ENCODE results near the gene CBX1.
"Not testable (repeated sequence)": the region's sequence is repeated elsewhere in the genome, so short reads cannot be mapped to it uniquely, and the experiment has no call there.

CBX1 gene

DNA sequence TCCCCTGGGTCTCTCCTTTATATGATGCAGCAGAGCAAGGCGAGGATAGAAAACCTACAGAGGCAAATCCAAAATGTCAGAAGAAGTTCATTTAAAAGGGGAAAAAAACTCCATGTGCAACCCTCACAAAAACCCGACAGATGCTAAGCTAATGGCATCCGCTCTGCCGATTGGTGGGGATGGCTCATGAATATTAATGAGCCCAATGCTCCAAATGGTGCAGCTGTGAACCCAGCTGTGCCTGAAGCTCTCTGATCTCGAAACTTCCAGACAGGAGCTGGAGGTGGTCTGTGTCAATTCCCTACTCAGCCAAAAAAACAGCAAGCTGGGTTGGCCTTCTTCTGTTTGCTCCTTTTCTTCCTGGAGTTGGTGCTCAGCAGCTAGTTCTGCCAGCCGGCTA is 21.8 kb upstream of the CBX1 start:
- DNase-seq = peak; percentile 83

GRCh38 chr17:48122665-48123045 is 21.4 kb upstream of the CBX1 start:
- peak; percentile 14 for DNase-seq

DNA sequence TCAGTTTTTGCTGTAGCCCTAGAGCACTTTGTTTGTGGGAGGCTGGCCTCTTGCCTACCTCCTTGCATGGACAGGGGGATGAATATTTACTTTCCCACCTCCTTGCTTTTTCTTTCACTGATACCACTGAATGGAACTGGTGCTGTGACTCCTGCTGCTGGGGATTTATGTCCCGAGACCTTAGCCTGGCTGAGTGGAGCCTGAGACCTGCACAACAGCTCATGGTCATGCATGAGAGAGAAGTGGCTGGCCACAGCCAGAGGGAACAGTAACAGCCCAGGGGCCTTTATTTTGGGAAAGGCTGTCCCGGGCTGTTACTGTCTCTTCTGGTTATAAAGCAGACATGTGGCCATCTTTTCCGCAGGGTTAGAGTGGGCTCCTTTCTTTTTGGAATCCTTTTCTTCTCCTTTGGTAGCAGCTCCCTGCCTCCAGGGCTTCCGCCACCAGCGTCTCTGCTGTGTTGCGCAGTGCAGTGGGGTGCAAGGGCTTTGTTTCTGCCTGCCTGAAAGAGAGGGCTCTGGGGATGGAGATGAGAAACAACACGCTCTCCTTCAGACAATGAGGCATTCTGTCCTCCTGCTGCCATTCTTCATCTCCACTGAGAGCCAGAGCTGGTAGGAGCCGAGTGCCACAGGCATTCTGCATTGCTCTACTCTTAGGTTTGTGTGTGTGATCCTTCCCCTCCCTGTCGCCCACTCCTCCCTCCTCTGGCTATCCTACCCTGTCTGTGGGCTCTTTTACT is 20.8 kb upstream of the CBX1 start:
- DNase-seq = no peak

- no peak for DNase-seq
Observed at GRCh38 chr17:48113201-48113676, 12.0 kb upstream of the CBX1 start.

DNA sequence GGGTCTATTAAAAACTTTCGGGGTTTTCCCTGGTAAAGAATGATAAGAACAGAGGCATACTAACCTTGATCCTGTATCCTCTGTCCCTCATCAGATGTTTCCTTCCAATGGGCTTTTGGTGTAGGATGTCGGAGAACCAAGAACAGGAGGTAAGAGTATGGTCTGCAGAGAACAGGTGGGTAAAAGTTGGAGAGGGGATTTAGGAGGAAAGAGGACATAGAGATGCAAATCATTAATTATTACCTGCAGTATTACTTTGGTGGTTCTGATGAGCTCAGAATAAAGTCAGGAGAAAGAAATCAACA is 10.6 kb upstream of the CBX1 start:
- no peak for DNase-seq

- no peak for DNase-seq
Observed at GRCh38 chr17:48110761-48111160, 9.5 kb upstream of the CBX1 start.

DNA sequence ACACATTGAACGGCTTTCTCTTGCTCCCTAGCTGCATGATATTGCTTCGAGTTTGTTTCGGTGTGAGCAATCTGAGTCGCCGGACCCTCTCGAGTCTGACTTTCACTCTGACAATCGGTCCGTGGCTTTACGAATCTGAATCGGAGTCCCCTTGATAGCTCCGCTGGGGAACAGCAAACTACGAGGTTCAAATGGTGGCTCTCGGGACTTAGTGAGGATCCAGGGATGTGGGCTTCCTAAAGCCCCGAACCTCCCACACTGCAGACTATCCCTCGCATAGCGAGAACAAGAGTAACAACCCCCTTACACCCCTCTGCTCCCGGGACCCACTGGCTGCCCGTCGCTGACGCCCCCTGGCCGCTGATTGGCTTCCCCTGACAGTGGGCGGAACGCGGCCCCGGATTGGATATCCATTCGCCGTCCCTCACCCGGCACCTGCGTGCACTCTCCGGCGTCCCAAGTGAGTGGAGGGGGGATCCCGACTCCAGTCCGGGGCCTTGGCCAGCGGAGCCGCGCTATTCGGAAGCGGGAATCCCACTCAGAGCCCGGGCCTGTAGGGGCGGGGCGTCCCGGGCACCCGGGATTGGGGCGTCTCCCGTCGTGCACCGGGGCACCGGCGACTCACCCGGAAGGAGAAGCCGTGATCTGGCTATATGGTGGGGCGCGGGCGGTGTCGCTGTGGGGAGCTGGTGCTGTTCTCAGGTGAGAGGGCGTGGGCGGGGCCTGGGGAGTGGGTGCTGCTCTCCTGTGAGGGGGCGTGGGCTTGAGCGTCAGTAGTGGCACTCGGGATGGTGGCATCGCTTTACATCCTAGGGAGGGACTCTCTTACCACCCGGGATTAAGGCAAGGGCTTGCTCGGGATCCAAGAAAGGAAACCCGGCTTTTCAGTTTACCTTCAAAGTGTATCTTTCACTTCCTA is 6.1 kb upstream of the CBX1 start, which contains the start of gene SNX11:
SNX11 (plus strand) TSS at position 630 of the 919 bp plus-strand sequence. CDS start 4,278 bp downstream, outside the sequence.
- DNase-seq = peak; percentile 90

DNA sequence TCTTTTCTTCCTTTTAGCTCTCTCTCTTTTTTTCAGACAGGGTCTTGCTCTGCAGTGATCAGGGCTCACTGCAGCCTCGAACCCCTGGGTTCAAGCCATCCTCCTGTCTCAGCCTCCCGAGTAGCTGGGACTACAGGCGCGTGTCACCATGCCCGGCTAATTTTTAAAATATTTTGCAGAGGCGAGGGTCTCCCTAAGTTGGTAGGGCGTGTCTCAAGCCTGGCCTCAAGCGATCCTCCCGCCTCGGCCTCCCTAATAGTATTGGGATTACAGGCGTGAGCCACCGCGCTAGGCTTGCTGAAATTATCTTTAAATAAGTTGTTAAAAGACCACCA is 5.5 kb upstream of the CBX1 start:
- DNase-seq = no peak

DNA sequence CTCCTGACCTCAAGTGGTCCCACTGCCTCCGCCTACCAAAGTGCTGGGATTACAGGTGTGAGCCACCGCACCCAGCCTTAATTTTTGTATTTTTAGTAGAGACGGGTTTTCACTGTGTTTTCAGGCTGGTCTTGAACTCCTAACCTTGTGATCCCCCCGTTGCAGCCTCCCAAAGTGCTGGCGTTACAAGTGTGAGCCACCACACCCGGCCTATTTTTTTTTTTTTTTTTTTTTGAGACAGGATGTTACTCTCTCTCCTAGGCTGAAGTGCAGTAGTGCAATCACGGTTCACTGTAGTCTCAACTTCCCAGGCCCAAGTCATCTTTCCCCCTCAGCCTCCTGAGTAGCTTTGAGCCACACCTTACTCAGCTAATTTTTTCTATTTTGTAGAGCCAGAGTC is 3.2 kb upstream of the CBX1 start:
- no peak for DNase-seq

DNA sequence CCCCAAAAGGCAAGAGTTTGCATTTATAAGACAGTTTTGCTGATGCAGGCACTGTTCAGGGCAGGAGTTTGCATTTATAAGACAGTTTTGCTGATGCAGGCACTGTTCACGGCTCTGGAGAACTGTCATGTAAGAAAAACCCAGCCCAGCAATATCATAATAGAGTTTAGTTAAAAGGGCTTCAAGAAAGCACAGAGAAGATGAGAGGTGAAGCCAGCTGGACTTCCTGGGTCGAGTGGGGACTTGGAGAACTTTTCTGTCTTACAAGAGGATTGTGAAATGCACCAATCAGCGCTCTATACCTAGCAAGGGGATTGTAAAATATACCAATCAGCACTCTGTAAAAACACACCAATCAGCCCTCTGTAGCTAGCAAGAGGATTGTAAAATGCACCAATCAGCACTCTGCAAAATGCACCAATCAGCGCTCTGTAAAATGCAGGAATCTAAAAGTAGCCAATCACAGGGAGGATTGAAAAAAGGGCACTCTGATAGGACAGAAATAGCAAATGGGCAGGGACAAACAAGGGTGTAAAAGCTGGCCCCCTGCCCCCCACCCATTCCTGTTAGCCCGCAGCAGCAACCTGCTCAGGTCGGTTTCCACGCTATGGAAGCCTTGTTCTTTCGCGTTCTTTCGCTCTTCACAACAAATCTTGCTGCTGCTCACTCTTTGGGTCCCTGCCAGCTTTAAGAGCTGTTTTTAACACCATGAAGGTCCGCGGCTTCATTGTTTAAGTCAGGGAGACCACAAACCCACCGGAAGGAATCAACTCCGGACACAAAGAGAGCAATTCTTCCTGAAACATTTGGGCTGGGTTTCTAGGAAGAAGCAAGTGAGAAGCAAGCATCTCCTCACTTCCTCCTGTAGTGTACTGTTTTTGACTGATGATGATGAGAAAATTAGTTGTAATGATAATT is 1.8 kb upstream of the CBX1 start:
- no peak for DNase-seq

GRCh38 chr17:48102043-48102750 is 919 bp upstream of the CBX1 start:
- no peak for DNase-seq

- DNase-seq = peak; percentile 70
Observed at GRCh38 chr17:48100591-48101011, 677 bp downstream of the CBX1 start.

DNA sequence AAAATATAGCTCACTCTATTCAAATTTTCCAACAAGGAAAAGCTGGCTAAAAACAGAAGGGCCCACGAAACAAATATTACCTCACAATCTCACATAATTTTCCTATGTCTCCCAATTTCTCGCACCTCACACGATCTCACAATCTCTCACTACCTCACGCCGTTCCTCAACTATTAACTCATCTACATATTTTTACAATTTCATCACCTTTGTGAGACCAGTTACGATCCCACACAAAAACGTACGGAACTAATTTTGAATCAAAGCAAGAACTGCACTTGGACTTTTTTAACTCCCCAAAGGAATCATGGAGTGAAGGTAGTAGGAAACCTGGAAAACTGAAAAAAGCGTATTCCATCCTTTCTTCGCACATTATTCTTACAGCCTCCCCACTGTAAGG is 1.1 kb downstream of the CBX1 start:
- DNase-seq = no peak

GRCh38 chr17:48095611-48096010 is 5.7 kb downstream of the CBX1 start:
- no peak for DNase-seq

- DNase-seq = no peak
Observed at GRCh38 chr17:48093341-48094045, 7.8 kb downstream of the CBX1 start.

DNA sequence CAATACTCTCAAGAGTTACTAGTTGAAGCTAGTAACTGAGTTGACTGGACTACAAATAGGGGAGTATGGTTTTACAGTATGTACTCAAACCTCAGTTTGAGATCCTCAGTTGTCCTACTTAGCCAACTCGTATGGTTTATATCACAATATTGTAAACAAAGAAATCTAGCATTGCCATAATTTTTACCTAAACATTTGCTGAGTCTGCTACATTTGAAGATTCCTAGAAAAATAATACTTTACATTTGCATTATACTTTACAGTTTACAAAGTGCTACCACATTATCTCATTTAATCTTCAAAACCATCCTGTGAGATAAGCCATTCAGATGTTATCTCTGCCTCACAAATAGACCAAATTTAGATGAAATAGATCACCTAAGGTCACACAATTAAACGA is 16.3 kb downstream of the CBX1 start:
- DNase-seq = no peak

GRCh38 chr17:48081858-48082257 is 19.4 kb downstream of the CBX1 start:
- DNase-seq = no peak

DNA sequence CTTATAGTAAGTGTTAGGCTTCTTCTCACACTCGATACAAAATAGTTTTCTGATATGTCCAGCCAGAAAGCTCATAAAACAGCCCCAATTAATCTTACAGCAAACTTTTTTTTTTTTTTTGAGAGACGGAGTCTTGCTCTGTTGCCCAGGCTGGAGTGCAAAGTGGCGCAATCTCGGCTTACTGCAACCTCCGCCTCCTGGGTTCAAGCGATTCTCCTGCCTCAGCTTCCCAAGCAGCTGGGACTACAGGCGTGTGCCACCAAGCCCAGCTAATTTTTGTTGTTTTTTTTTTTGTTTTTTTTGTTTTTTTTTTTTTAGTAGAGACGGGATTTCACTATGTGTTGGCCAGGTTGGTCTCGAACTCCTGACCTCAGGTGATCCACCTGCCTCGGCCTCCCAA is 24.1 kb downstream of the CBX1 start:
- not testable (repeated sequence) for DNase-seq

DNA sequence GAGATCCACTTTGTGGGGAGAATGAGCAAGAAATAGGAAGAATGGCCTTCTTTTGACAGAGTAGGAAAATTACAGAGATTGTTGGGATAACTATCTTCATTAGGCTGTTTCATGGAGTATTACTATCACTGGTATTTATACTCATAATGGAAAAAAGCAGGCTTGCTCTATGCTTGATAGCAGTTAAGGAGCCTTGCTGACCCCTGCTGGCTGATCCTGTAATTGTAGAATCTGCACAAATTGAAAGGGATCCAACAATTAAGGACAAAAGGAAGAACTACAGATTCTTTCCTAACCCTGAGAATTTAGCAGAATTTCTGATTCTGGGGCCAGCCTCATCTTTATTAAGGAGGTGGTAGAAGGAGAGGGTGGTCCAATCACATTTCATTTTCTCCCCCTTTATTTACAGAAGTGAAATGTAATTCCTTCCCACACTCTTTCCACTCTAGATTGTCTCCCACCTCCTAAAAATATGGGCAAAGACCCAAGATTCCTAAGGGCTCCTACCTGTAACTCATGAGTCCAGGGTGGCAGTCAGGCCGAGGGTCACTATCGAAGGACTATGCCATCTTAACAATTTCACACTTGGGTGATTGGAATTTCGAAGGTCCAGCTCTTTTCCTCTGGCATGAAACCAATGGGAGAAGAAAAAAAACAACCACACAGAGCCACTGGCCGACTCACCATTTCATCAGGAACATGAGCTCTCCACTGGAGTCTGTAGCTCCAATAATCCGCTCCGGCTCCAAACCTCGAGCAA is 26.8 kb downstream of the CBX1 start:
- DNase-seq = peak; percentile 67

- not testable (repeated sequence) for DNase-seq
Observed at GRCh38 chr17:48073566-48074094, 27.6 kb downstream of the CBX1 start.

GRCh38 chr17:48072811-48073210 is 28.5 kb downstream of the CBX1 start:
- DNase-seq = not testable (repeated sequence)
